ENCODE data around the gene TTC7B.
A peak's percentile ranks its signal among the peaks of the same experiment; 100 is the strongest.

Gene TTC7B

GRCh38 chr14:90648421-90648820 is 167.8 kb downstream of the TTC7B start:
- no peak for DNase-seq (ENCODE audit: low spot score)

- DNase-seq (ENCODE audit: low spot score), result no peak
These were observed 168.7 kb downstream of the TTC7B start for GRCh38 chr14:90647473-90648005.

- DNase-seq (ENCODE audit: low spot score), result no peak
These were observed 170.3 kb downstream of the TTC7B start for GRCh38 chr14:90645842-90646443.

- no peak for DNase-seq (ENCODE audit: low spot score)
These were observed 171.3 kb downstream of the TTC7B start for GRCh38 chr14:90644882-90645281.

- no peak for DNase-seq (ENCODE audit: low spot score)
These were observed 172.1 kb downstream of the TTC7B start for GRCh38 chr14:90643982-90644670.

GRCh38 chr14:90642244-90642717 is 173.9 kb downstream of the TTC7B start:
- no peak for DNase-seq (ENCODE audit: low spot score)

GRCh38 chr14:90641615-90642243 is 174.5 kb downstream of the TTC7B start:
- DNase-seq (ENCODE audit: low spot score), result no peak

GRCh38 chr14:90641168-90641567 is 175.1 kb downstream of the TTC7B start:
- DNase-seq (ENCODE audit: low spot score), result no peak

- no peak for DNase-seq (ENCODE audit: low spot score)
These were observed 176.6 kb downstream of the TTC7B start for GRCh38 chr14:90639641-90640040.

- DNase-seq (ENCODE audit: low spot score), result no peak
These were observed 183.4 kb downstream of the TTC7B start for GRCh38 chr14:90632871-90633270.

GRCh38 chr14:90632451-90632850 is 183.8 kb downstream of the TTC7B start:
- DNase-seq (ENCODE audit: low spot score), result no peak

GRCh38 chr14:90630171-90630806 is 185.9 kb downstream of the TTC7B start:
- DNase-seq (ENCODE audit: low spot score), result no peak

- DNase-seq (ENCODE audit: low spot score), result no peak
These were observed 186.8 kb downstream of the TTC7B start for GRCh38 chr14:90629471-90629870.

- peak; percentile 83 for DNase-seq (ENCODE audit: low spot score)
These were observed 187.4 kb downstream of the TTC7B start for GRCh38 chr14:90628825-90629224.

GRCh38 chr14:90627478-90627877 is 188.8 kb downstream of the TTC7B start:
- DNase-seq (ENCODE audit: low spot score), result no peak

GRCh38 chr14:90626550-90626949 is 189.7 kb downstream of the TTC7B start:
- DNase-seq (ENCODE audit: low spot score), result no peak

- no peak for DNase-seq (ENCODE audit: low spot score)
These were observed 190.8 kb downstream of the TTC7B start for GRCh38 chr14:90625445-90625844.

GRCh38 chr14:90624732-90625400 is 191.4 kb downstream of the TTC7B start:
- no peak for DNase-seq (ENCODE audit: low spot score)

GRCh38 chr14:90624227-90624626 is 192.0 kb downstream of the TTC7B start:
- DNase-seq (ENCODE audit: low spot score), result no peak

- DNase-seq (ENCODE audit: low spot score), result no peak
These were observed 195.0 kb downstream of the TTC7B start for GRCh38 chr14:90621201-90621600.

- peak; percentile 77 for DNase-seq (ENCODE audit: low spot score)
These were observed 195.6 kb downstream of the TTC7B start for GRCh38 chr14:90620568-90621077.

- no peak for DNase-seq (ENCODE audit: low spot score)
These were observed 196.3 kb downstream of the TTC7B start for GRCh38 chr14:90619911-90620310.
